MM.1S (cell line): ENCODE data around the gene TMEM123.

Source experiments
- CTCF ChIP-seq: fragments of 300-600 bp; sonication (generic); IDR thresholded peaks from 2 replicates; pipeline ENCODE4 v1.5.1; 2016; ENCODE audit warnings: antibody characterized with exemption, low read length, mixed read lengths
- EZH2 ChIP-seq: fragments of 300-600 bp; sonication (generic); optimal IDR thresholded peaks from 2 replicates; pipeline ENCODE3; 2017; ENCODE audit warnings: low read depth, mild to moderate bottlenecking, antibody characterized with exemption, low read length, mixed read lengths

- no peak for TF ChIP-seq EZH2
- TF ChIP-seq CTCF = no peak; the same call in 1 of the 2 replicates
These were observed at the start of gene TMEM123 for GRCh38 chr11:102452461-102453301.
